Activated CD4-positive, alpha-beta T cell treated with anti-CD3 and anti-CD28 coated beads, Interleukin-2, amount 10 ng/mL, durations not matched to agents 24 days and 14 days (primary cell): ENCODE measurements around the gene SYTL4. TPM values are rescaled to one million over a fixed set of nuclear protein-coding genes. Genes with fewer than 3 reads are reported as not detected.
A peak's percentile ranks its signal among the peaks of the same experiment; 100 is the strongest.

Source experiments
- DNase-seq: peaks from one replicate; pipeline ENCODE4 v3.0.0; 2022
- H3K27ac Mint-ChIP-seq: one replicate; pipeline ENCODE4 v1.8.0; 2022; ENCODE audit warnings: mild to moderate bottlenecking, mixed read lengths
- H3K27me3 Mint-ChIP-seq: one replicate; pipeline ENCODE4 v1.8.0; 2022; ENCODE audit warnings: mixed read lengths
- H3K36me3 Mint-ChIP-seq: one replicate; pipeline ENCODE4 v1.8.0; 2022; ENCODE audit warnings: low read depth, mild to moderate bottlenecking, mixed read lengths
- H3K4me1 Mint-ChIP-seq: one replicate; pipeline ENCODE4 v1.8.0; 2021; ENCODE audit warnings: mixed read lengths
- H3K4me3 Mint-ChIP-seq: one replicate; pipeline ENCODE4 v1.8.0; 2022; ENCODE audit warnings: mild to moderate bottlenecking, moderate library complexity, mixed read lengths
- H3K9me3 Mint-ChIP-seq: one replicate; pipeline ENCODE4 v1.8.0; 2021; ENCODE audit warnings: mixed read lengths
- intact Hi-C: fragments of 100-400 bp; cut with micrococcal nuclease; formaldehyde crosslinking; loops from one replicate; pipeline ENCODE4 v1.15.1; 2023
- total RNA-seq: library from RNA; stranded (reverse); gene quantifications from 2 replicates; pipeline ENCODE4 v1.2.3, GENCODE V29; 2022

Gene SYTL4
- total RNA-seq, 1 donor from 2014 or later: not detected

- Mint-ChIP-seq H3K4me1 (no peaks in the 10 kb centered on the region), H3K4me3 (no peak overlapping the region), H3K27ac (no peak overlapping the region), H3K9me3 (no peaks in the 10 kb centered on the region), H3K36me3 (no peaks in the 10 kb centered on the region), H3K27me3 (no peaks in the 10 kb centered on the region)
- intact Hi-C loops: no loop called here
- no peak for DNase-seq
Observed at GRCh38 chrX:100648458-100649417, 83.2 kb downstream of the SYTL4 start.

- intact Hi-C loops: no loop called here
- no peaks in the 10 kb centered on the region for H3K27me3 Mint-ChIP-seq
- H3K4me3 Mint-ChIP-seq: no peak overlapping the region
- no peak overlapping the region for H3K27ac Mint-ChIP-seq
- H3K4me1 Mint-ChIP-seq: no peaks in the 10 kb centered on the region
- H3K36me3 Mint-ChIP-seq: no peaks in the 10 kb centered on the region
- no peak for DNase-seq
- H3K9me3 Mint-ChIP-seq: no peaks in the 10 kb centered on the region
Observed at GRCh38 chrX:100647739-100648138, 84.2 kb downstream of the SYTL4 start.

- Mint-ChIP-seq H3K9me3 (no peaks in the 10 kb centered on the region), H3K4me3 (no peak overlapping the region), H3K4me1 (no peaks in the 10 kb centered on the region), H3K27ac (no peak overlapping the region), H3K36me3 (no peaks in the 10 kb centered on the region), H3K27me3 (no peaks in the 10 kb centered on the region)
- no peak for DNase-seq
- intact Hi-C loops: no loop called here
Observed at GRCh38 chrX:100647095-100647494, 84.8 kb downstream of the SYTL4 start.

GRCh38 chrX:100645106-100645505 lies 86.8 kb downstream of the SYTL4 start:
- no peaks in the 10 kb centered on the region for H3K27me3 Mint-ChIP-seq
- no peak for DNase-seq
- H3K4me1 Mint-ChIP-seq: no peaks in the 10 kb centered on the region
- H3K9me3 Mint-ChIP-seq: no peaks in the 10 kb centered on the region
- H3K4me3 Mint-ChIP-seq: no peak overlapping the region
- intact Hi-C loops: no loop called here
- H3K27ac Mint-ChIP-seq: no peak overlapping the region
- no peaks in the 10 kb centered on the region for H3K36me3 Mint-ChIP-seq

GRCh38 chrX:100643956-100644860 lies 87.7 kb downstream of the SYTL4 start, which contains the start of gene SRPX2:
Gene SRPX2 (plus strand): TSS chrX:100644199. CDS start chrX:100646323, 2,124 bp downstream.
- Mint-ChIP-seq H3K36me3 (no peaks in the 10 kb centered on the region), H3K27ac (no peak within 1 kb of the TSS), H3K27me3 (peaks cover 5% of the 10 kb centered on the region), H3K4me3 (no peak within 1 kb of the TSS), H3K4me1 (no peaks in the 10 kb centered on the region), H3K9me3 (no peaks in the 10 kb centered on the region)
- intact Hi-C loops: no loop called here
- no peak for DNase-seq

- intact Hi-C loops: no loop called here
Observed at GRCh38 chrX:100643212-100643611, 88.7 kb downstream of the SYTL4 start.

GRCh38 chrX:100642290-100642689 lies 89.6 kb downstream of the SYTL4 start:
- no peak for DNase-seq
- no peaks in the 10 kb centered on the region for H3K4me1 Mint-ChIP-seq
- intact Hi-C loops: no loop called here
- no peak overlapping the region for H3K4me3 Mint-ChIP-seq
- H3K9me3 Mint-ChIP-seq: no peaks in the 10 kb centered on the region
- H3K36me3 Mint-ChIP-seq: no peaks in the 10 kb centered on the region
- peaks cover 9% of the 10 kb centered on the region for H3K27me3 Mint-ChIP-seq
- no peak overlapping the region for H3K27ac Mint-ChIP-seq

More at GRCh38 chrX:100643212-100643611, 88.7 kb downstream of the SYTL4 start:
- H3K9me3 Mint-ChIP-seq: no peaks in the 10 kb centered on the region
- no peak overlapping the region for H3K27ac Mint-ChIP-seq
- peaks cover 9% of the 10 kb centered on the region for H3K27me3 Mint-ChIP-seq
- no peaks in the 10 kb centered on the region for H3K36me3 Mint-ChIP-seq
- no peak overlapping the region for H3K4me3 Mint-ChIP-seq
- no peaks in the 10 kb centered on the region for H3K4me1 Mint-ChIP-seq
- no peak for DNase-seq

- peak within 1 kb of the TSS; percentile 88 for H3K4me3 Mint-ChIP-seq
- peaks cover 24% of the 10 kb centered on the region for H3K27me3 Mint-ChIP-seq
- peaks cover 6% of the 10 kb centered on the region for H3K4me1 Mint-ChIP-seq
- no peaks in the 10 kb centered on the region for H3K36me3 Mint-ChIP-seq
- no peaks in the 10 kb centered on the region for H3K9me3 Mint-ChIP-seq
- DNase-seq: peak; percentile 88
- H3K27ac Mint-ChIP-seq: peak within 1 kb of the TSS; percentile 57
- intact Hi-C loops: loop anchor here (2.0 kb wide), 1 partner anchor 124 kb away; no protein-coding TSS in a partner anchor
Observed at GRCh38 chrX:100636321-100636991, 95.5 kb downstream of the SYTL4 start, which contains the start of gene TSPAN6. Gene TSPAN6 (minus strand): TSS chrX:100636806. CDS start chrX:100636694, 112 bp downstream.

GRCh38 chrX:100635989-100636320 lies 96.0 kb downstream of the SYTL4 start:
- peaks cover 6% of the 10 kb centered on the region for H3K4me1 Mint-ChIP-seq
- no peaks in the 10 kb centered on the region for H3K9me3 Mint-ChIP-seq
- H3K27ac Mint-ChIP-seq: no peak overlapping the region
- no peaks in the 10 kb centered on the region for H3K36me3 Mint-ChIP-seq
- intact Hi-C loops: loop anchor here (2.0 kb wide), 1 partner anchor 123 kb away; no protein-coding TSS in a partner anchor
- no peak overlapping the region for H3K4me3 Mint-ChIP-seq
- H3K27me3 Mint-ChIP-seq: peaks cover 24% of the 10 kb centered on the region
- no peak for DNase-seq

GRCh38 chrX:100635040-100635439 lies 96.9 kb downstream of the SYTL4 start:
- Mint-ChIP-seq H3K36me3 (no peaks in the 10 kb centered on the region), H3K4me3 (no peak overlapping the region), H3K27me3 (peaks cover 24% of the 10 kb centered on the region), H3K27ac (no peak overlapping the region), H3K9me3 (no peaks in the 10 kb centered on the region), H3K4me1 (peaks cover 6% of the 10 kb centered on the region)
- DNase-seq: no peak
- intact Hi-C loops: no loop called here

GRCh38 chrX:100625985-100626491 lies 105.9 kb downstream of the SYTL4 start:
- no peak overlapping the region for H3K27ac Mint-ChIP-seq
- DNase-seq: no peak
- H3K9me3 Mint-ChIP-seq: no peaks in the 10 kb centered on the region
- no peak overlapping the region for H3K4me3 Mint-ChIP-seq
- H3K27me3 Mint-ChIP-seq: no peaks in the 10 kb centered on the region
- H3K4me1 Mint-ChIP-seq: peaks cover 7% of the 10 kb centered on the region
- intact Hi-C loops: no loop called here
- no peaks in the 10 kb centered on the region for H3K36me3 Mint-ChIP-seq
